OCI-LY3 (cell line): ENCODE results near the gene SPOCK3.

Experiments
- EZH2phosphoT487 ChIP-seq: fragments of 200-600 bp; shearing (Covaris generic); IDR thresholded peaks from 2 replicates; pipeline ENCODE4 v1.6.1; 2018; ENCODE audit warnings: antibody characterized with exemption, mixed run types, low read depth
- TF ChIP-seq, protein P1 (sequence below): fragments of 200-600, 300-600 bp; sonication (generic); IDR thresholded peaks from 2 replicates; pipeline ENCODE4 v1.5.1; 2014; ENCODE audit warnings: antibody characterized with exemption, low read length, low read depth

DNA sequence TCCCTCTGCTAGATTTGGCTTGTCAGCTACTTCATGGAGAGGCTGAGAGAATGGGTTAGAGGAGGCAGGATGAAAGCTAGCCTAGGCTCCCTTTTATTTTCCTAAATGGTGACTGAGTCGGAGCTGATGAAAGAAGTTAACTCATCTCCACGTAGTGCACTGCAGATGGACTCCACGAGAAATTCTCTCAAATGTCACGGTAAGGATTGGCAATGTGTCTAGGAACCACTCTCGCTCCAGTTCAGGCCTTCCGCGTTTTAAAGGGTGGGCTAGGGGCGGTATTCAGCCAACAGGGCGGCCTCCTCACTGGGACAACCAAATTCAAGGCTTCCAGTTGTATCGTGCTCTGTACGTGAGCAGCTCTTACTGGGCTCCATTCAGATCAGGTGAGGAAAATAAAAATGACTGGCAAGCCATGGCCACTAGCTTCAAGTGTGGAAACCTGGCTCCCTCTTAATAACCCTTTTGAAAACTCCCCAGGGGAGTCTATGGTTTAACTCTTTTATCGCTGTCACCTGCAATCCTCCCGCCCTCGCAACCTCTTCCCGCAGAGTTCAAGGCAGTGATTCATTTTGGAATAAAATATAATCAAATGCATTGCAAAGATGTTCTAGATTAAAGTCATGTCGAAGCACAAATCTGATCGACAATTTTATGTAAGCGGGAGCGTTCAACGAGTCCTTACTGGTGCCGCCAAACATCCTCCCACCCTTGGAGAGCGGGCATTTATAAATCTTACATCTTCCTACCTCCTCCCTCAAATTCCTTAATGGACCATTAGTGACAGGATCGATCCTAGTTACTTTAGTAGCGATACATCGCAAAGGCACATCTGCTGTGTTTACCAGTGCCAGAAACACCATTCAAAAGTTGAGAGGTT, 1.2 kb downstream of the SPOCK3 start:
- TF ChIP-seq, protein P1, sequence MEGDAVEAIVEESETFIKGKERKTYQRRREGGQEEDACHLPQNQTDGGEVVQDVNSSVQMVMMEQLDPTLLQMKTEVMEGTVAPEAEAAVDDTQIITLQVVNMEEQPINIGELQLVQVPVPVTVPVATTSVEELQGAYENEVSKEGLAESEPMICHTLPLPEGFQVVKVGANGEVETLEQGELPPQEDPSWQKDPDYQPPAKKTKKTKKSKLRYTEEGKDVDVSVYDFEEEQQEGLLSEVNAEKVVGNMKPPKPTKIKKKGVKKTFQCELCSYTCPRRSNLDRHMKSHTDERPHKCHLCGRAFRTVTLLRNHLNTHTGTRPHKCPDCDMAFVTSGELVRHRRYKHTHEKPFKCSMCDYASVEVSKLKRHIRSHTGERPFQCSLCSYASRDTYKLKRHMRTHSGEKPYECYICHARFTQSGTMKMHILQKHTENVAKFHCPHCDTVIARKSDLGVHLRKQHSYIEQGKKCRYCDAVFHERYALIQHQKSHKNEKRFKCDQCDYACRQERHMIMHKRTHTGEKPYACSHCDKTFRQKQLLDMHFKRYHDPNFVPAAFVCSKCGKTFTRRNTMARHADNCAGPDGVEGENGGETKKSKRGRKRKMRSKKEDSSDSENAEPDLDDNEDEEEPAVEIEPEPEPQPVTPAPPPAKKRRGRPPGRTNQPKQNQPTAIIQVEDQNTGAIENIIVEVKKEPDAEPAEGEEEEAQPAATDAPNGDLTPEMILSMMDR = no peak
- no peak for TF ChIP-seq EZH2phosphoT487
